Nephron progenitor cell (in vitro differentiated cells): ENCODE data around the gene CCNH.

Source experiments
- DNase-seq: peaks from one replicate; pipeline ENCODE4 v3.0.0; 2021
- H3K27ac Mint-ChIP-seq: 2 replicates; pipeline ENCODE4 v1.8.0; 2021; ENCODE audit warnings: mild to moderate bottlenecking, moderate library complexity, mixed read lengths
- H3K27me3 Mint-ChIP-seq: 2 replicates; pipeline ENCODE4 v1.8.0; 2021; ENCODE audit warnings: mild to moderate bottlenecking, low read depth, mixed read lengths; ENCODE audit not compliant: poor library complexity
- H3K36me3 Mint-ChIP-seq: 2 replicates; pipeline ENCODE4 v1.8.0; 2021; ENCODE audit warnings: low read depth, mixed read lengths
- H3K4me1 Mint-ChIP-seq: 2 replicates; pipeline ENCODE4 v1.8.0; 2021; ENCODE audit warnings: mixed read lengths
- H3K4me3 Mint-ChIP-seq: 2 replicates; pipeline ENCODE4 v1.8.0; 2021; ENCODE audit warnings: mild to moderate bottlenecking, moderate library complexity, mixed read lengths
- H3K9me3 Mint-ChIP-seq: 2 replicates; pipeline ENCODE4 v1.8.0; 2021; ENCODE audit warnings: mild to moderate bottlenecking, moderate library complexity, mixed read lengths
- TF ChIP-seq, protein P1 (sequence below): fragments of 200-600 bp; sonication (generic); IDR thresholded peaks from 2 replicates; pipeline ENCODE4 v1.5.0; 2021; ENCODE audit warnings: antibody characterized with exemption

CCNH gene

DNA sequence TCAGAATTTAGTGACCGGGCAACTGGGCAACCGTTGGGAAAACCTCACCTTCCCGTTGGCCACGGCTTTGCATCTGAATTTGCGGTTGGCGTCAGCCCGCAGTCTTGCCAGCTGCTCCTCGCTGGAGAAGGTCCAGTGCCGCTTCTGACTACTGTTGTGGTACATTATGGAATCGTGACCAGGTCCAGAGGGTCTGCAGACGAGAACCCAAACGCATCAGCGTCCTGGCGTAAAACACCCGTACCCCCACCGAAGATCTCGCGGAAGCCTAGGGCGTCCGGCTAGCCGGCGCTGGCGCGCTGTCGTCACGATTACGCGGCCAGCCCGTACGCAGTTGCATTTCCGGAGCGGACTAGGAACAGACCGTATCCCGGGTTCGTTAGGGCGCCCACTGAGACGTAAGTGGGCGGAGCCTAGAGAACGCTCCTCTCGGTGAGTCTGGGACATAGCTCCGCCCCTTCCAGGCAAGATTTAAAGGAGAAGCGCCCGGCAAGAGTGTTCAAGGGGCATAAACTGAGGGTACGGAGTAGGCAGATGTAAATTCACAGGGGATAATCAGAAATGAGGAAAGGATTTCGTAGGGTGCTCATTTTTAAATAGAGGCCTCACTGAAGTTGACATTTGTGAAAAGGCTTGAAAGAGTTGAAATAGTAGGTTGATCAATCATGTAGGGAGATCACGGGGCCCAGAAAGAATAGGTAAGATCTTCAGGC lies at the start of gene CCNH:
TSS of gene CCNH (minus strand) at position 301 of the 713 bp plus-strand sequence. CDS start at position 165, 136 bp downstream.
- TF ChIP-seq, protein P1, sequence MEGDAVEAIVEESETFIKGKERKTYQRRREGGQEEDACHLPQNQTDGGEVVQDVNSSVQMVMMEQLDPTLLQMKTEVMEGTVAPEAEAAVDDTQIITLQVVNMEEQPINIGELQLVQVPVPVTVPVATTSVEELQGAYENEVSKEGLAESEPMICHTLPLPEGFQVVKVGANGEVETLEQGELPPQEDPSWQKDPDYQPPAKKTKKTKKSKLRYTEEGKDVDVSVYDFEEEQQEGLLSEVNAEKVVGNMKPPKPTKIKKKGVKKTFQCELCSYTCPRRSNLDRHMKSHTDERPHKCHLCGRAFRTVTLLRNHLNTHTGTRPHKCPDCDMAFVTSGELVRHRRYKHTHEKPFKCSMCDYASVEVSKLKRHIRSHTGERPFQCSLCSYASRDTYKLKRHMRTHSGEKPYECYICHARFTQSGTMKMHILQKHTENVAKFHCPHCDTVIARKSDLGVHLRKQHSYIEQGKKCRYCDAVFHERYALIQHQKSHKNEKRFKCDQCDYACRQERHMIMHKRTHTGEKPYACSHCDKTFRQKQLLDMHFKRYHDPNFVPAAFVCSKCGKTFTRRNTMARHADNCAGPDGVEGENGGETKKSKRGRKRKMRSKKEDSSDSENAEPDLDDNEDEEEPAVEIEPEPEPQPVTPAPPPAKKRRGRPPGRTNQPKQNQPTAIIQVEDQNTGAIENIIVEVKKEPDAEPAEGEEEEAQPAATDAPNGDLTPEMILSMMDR = no peak
- Mint-ChIP-seq H3K9me3 (no peaks in the 10 kb centered on the region), H3K36me3 (peaks cover 26% of the 10 kb centered on the region), H3K27ac (peak within 1 kb of the TSS; percentile 94), H3K4me1 (peaks cover 27% of the 10 kb centered on the region), H3K27me3 (peaks cover 12% of the 10 kb centered on the region), H3K4me3 (peak within 1 kb of the TSS; percentile 97)
- peak; percentile 93 for DNase-seq

DNA sequence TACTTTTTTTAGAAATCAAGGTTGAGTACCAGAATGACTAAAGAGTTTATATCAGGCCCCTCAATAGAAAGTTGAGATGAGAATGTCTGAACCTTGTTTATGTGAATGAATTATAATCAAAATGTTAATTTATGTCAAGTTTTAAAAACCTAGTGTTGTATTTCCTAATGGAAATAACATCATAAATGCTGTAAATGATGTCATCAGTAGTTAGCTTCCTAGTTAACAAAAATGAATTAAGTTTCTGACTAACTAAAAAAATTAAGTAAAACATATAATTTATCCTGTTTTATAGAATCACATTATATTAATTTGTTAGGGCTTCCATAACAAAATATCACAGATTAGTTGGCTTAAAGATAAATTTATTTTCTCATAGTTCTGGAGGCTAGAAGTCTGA lies 45.0 kb upstream of the CCNH start:
- Mint-ChIP-seq H3K27me3 (no peaks in the 10 kb centered on the region), H3K4me1 (no peaks in the 10 kb centered on the region), H3K4me3 (no peak overlapping the region), H3K36me3 (no peaks in the 10 kb centered on the region), H3K9me3 (peaks cover 11% of the 10 kb centered on the region), H3K27ac (no peak overlapping the region)
- DNase-seq = no peak
- TF ChIP-seq, protein P1 = no peak

- no peak overlapping the region for H3K27ac Mint-ChIP-seq
- H3K4me3 Mint-ChIP-seq = no peak overlapping the region
- no peak for DNase-seq
- no peaks in the 10 kb centered on the region for H3K9me3 Mint-ChIP-seq
- no peaks in the 10 kb centered on the region for H3K36me3 Mint-ChIP-seq
- peaks cover 4% of the 10 kb centered on the region for H3K27me3 Mint-ChIP-seq
- TF ChIP-seq, protein P1 = no peak
- no peaks in the 10 kb centered on the region for H3K4me1 Mint-ChIP-seq
Observed at GRCh38 chr5:87453801-87454200, 41.1 kb upstream of the CCNH start.

- Mint-ChIP-seq H3K27ac (no peak overlapping the region), H3K27me3 (peaks cover 4% of the 10 kb centered on the region), H3K4me1 (no peaks in the 10 kb centered on the region), H3K9me3 (no peaks in the 10 kb centered on the region), H3K36me3 (no peaks in the 10 kb centered on the region), H3K4me3 (no peak overlapping the region)
- DNase-seq = no peak
- TF ChIP-seq, protein P1 = no peak
Observed at GRCh38 chr5:87452837-87453236, 40.1 kb upstream of the CCNH start.

GRCh38 chr5:87442419-87442818 lies 29.7 kb upstream of the CCNH start:
- Mint-ChIP-seq H3K4me3 (no peak overlapping the region), H3K27me3 (peaks cover 11% of the 10 kb centered on the region), H3K36me3 (no peaks in the 10 kb centered on the region), H3K27ac (no peak overlapping the region), H3K4me1 (no peaks in the 10 kb centered on the region), H3K9me3 (peaks cover 9% of the 10 kb centered on the region)
- no peak for DNase-seq
- TF ChIP-seq, protein P1 = no peak

GRCh38 chr5:87438231-87438630 lies 25.5 kb upstream of the CCNH start:
- H3K9me3 Mint-ChIP-seq = peaks cover 9% of the 10 kb centered on the region
- H3K4me1 Mint-ChIP-seq = no peaks in the 10 kb centered on the region
- H3K4me3 Mint-ChIP-seq = no peak overlapping the region
- H3K27ac Mint-ChIP-seq = peak overlapping the region; percentile 10
- peaks cover 3% of the 10 kb centered on the region for H3K27me3 Mint-ChIP-seq
- TF ChIP-seq, protein P1 = no peak
- no peak for DNase-seq
- no peaks in the 10 kb centered on the region for H3K36me3 Mint-ChIP-seq
